ENCODE results near the gene RBBP8NL. TPM values are rescaled to one million over a fixed set of nuclear protein-coding genes. Genes with fewer than 3 reads are reported as not detected.

Gene RBBP8NL
- total and polyA plus RNA-seq, 9 of the 15 experiments (the other 6 are each of a cell fraction or from before 2014, with no cell fraction given), result not detected

DNA sequence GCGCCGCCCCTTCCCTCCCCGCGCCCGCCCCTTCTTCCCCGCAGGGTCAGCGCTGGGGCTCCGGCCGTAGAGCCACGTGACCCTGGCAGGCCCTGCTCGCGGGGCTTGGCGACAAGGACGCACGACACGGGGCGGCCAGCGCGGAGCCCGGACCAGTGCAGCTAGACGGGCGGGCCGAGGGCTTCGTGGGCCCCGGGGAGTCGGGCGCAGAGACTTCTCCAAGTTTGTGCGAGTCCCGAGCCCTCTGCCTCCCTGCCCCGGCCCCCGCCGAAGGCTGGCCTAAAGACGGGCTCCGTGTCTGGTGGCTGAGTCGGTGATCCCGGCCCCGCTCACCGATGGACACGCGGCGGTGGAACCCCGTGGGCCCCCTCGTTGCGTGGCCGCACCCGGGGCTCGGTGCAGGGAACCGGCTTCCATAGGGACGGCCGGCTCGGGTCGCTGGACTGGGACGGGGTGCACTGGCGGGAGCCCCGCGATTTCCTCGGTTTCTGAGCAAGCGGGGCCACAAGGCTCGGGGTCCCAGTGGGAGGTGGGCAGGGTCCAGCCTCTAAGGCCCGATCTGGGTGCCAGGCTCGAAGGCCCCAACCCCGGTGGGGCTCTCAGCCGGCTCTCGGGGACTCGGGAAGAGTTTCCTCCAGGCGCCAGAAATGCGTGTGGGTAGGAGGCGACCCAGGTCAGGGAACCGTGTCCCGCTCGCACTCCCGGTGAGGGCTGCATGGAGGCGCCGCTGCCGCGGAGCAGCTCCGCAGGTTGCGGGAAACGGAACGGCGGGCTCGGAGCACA is 48.9 kb upstream of the RBBP8NL start (continued):
- TF ChIP-seq RB1 (IDR thresholded peaks at IDR 0.05; ENCODE audit: low read depth) (no peak), TEAD2 (tag; IDR thresholded peaks at IDR 0.05) (no peak), GABPB2 (CRISPR knock-in tag; conservative IDR thresholded peaks at IDR 0.05) (no peak), SRSF9 (IDR thresholded peaks at IDR 0.05; ENCODE audit: borderline replicate concordance, low read depth, low read length) (no peak), POLR2AphosphoS2 (IDR thresholded peaks at IDR 0.05; ENCODE audit: low read length) (no peak), CSDE1 (IDR thresholded peaks at IDR 0.05) (no peak), ZNF77 (CRISPR knock-in tag; IDR thresholded peaks at IDR 0.05) (no peak), ZNF324 (CRISPR knock-in tag; IDR thresholded peaks at IDR 0.05) (no peak), NFATC3 (IDR thresholded peaks at IDR 0.05) (no peak), MTA1 (IDR thresholded peaks at IDR 0.05; ENCODE audit: borderline replicate concordance) (no peak), BRF1 (IDR thresholded peaks at IDR 0.05; ENCODE audit: borderline replicate concordance, extremely low read depth, insufficient read length) (no peak), ZNF146 (CRISPR knock-in tag; IDR thresholded peaks at IDR 0.05; ENCODE audit: unreplicated experiment) (no peak), ZNF274 (IDR thresholded peaks at IDR 0.05; ENCODE audit: borderline replicate concordance, low read depth, low read length) (no peak), TBP (optimal IDR thresholded peaks at IDR 0.05; ENCODE audit: low read depth, low read length) (peak; percentile 20), GTF2A2 (tag; IDR thresholded peaks at IDR 0.05) (no peak), ESRRB (CRISPR knock-in tag; IDR thresholded peaks at IDR 0.05; ENCODE audit: borderline replicate concordance) (no peak), ZC3H11A (IDR thresholded peaks at IDR 0.05; ENCODE audit: low read depth, low read length) (no peak)
- TF ChIP-seq, protein P1, sequence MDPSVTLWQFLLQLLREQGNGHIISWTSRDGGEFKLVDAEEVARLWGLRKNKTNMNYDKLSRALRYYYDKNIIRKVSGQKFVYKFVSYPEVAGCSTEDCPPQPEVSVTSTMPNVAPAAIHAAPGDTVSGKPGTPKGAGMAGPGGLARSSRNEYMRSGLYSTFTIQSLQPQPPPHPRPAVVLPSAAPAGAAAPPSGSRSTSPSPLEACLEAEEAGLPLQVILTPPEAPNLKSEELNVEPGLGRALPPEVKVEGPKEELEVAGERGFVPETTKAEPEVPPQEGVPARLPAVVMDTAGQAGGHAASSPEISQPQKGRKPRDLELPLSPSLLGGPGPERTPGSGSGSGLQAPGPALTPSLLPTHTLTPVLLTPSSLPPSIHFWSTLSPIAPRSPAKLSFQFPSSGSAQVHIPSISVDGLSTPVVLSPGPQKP (CRISPR knock-in tag; IDR thresholded peaks at IDR 0.05), result no peak
- TF ChIP-seq, protein P2, sequence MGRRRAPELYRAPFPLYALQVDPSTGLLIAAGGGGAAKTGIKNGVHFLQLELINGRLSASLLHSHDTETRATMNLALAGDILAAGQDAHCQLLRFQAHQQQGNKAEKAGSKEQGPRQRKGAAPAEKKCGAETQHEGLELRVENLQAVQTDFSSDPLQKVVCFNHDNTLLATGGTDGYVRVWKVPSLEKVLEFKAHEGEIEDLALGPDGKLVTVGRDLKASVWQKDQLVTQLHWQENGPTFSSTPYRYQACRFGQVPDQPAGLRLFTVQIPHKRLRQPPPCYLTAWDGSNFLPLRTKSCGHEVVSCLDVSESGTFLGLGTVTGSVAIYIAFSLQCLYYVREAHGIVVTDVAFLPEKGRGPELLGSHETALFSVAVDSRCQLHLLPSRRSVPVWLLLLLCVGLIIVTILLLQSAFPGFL (CRISPR knock-in tag; IDR thresholded peaks at IDR 0.05), result no peak
- TF ChIP-seq, protein P3, sequence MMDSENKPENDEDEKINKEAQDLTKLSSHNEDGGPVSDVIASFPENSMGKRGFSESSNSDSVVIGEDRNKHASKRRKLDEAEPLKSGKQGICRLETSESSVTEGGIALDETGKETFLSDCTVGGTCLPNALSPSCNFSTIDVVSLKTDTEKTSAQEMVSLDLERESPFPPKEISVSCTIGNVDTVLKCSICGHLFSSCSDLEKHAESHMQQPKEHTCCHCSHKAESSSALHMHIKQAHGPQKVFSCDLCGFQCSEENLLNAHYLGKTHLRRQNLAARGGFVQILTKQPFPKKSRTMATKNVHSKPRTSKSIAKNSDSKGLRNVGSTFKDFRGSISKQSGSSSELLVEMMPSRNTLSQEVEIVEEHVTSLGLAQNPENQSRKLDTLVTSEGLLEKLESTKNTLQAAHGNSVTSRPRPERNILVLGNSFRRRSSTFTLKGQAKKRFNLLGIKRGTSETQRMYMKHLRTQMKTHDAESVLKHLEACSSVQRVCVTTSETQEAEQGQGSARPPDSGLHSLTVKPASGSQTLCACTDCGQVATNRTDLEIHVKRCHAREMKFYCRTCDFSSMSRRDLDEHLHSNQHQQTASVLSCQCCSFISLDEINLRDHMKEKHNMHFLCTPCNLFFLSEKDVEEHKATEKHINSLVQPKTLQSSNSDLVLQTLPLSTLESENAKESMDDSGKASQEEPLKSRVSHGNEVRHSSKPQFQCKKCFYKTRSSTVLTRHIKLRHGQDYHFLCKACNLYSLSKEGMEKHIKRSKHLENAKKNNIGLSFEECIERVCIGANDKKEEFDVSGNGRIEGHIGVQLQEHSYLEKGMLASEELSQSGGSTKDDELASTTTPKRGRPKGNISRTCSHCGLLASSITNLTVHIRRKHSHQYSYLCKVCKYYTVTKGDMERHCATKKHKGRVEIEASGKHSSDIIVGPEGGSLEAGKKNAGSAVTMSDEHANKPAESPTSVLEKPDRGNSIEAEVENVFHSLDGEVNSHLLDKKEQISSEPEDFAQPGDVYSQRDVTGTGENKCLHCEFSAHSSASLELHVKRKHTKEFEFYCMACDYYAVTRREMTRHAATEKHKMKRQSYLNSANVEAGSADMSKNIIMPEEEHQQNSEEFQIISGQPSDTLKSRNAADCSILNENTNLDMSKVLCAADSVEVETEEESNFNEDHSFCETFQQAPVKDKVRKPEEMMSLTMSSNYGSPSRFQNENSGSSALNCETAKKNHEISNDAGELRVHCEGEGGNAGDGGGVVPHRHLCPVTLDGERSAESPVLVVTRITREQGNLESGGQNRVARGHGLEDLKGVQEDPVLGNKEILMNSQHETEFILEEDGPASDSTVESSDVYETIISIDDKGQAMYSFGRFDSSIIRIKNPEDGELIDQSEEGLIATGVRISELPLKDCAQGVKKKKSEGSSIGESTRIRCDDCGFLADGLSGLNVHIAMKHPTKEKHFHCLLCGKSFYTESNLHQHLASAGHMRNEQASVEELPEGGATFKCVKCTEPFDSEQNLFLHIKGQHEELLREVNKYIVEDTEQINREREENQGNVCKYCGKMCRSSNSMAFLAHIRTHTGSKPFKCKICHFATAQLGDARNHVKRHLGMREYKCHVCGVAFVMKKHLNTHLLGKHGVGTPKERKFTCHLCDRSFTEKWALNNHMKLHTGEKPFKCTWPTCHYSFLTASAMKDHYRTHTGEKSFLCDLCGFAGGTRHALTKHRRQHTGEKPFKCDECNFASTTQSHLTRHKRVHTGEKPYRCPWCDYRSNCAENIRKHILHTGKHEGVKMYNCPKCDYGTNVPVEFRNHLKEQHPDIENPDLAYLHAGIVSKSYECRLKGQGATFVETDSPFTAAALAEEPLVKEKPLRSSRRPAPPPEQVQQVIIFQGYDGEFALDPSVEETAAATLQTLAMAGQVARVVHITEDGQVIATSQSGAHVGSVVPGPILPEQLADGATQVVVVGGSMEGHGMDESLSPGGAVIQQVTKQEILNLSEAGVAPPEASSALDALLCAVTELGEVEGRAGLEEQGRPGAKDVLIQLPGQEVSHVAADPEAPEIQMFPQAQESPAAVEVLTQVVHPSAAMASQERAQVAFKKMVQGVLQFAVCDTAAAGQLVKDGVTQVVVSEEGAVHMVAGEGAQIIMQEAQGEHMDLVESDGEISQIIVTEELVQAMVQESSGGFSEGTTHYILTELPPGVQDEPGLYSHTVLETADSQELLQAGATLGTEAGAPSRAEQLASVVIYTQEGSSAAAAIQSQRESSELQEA (IDR thresholded peaks at IDR 0.05; ENCODE audit: low read depth), result no peak

All from K562 (cell line).